ENCODE data around the gene DCUN1D3. TPM values are rescaled to one million over a fixed set of nuclear protein-coding genes. Genes with fewer than 3 reads are reported as not detected.

Gene DCUN1D3
- total RNA-seq (2022; extraction: Qiagen RNA extraction; ENCODE audit: low read depth) = 7.0 to 8.1 TPM (median 7.6 TPM) in 5 replicates

GRCh38 chr16:20900299-20901067 is at the start of gene DCUN1D3, which contains the start of gene LYRM1:
DCUN1D3 (minus strand) TSS chr16:20900358; CDS start chr16:20862538, 37,820 bp downstream.
LYRM1 (plus strand) TSS chr16:20900771; CDS start chr16:20915556, 14,785 bp downstream.

GRCh38 chr16:20806168-20807050 is 93.7 kb downstream of the DCUN1D3 start, which contains the start of the genes ERI2 and REXO5:
ERI2 (minus strand) TSS chr16:20806472; CDS start chr16:20806430, 42 bp downstream.
REXO5 (plus strand) TSS chr16:20806527; CDS start chr16:20806954, 427 bp downstream.

Other genes starting within 250 kb of the DCUN1D3 start
- not detected in 5 replicates for gene ACSM1, start 202.7 kb downstream of the DCUN1D3 start, total RNA-seq (2022; extraction: Qiagen RNA extraction; ENCODE audit: low read depth)
- 20.3 to 28.0 TPM (median 23.2 TPM) in 5 replicates for gene THUMPD1, start 158.5 kb downstream of the DCUN1D3 start, total RNA-seq (2022; extraction: Qiagen RNA extraction; ENCODE audit: low read depth)
- gene ACSM3, start 136.3 kb downstream of the DCUN1D3 start, total RNA-seq (2022; extraction: Qiagen RNA extraction; ENCODE audit: low read depth) = 3.1 to 4.5 TPM (median 3.5 TPM) in 5 replicates
- 7.3 to 15.4 TPM (median 14.4 TPM) in 5 replicates for gene ERI2, start 93.9 kb downstream of the DCUN1D3 start, total RNA-seq (2022; extraction: Qiagen RNA extraction; ENCODE audit: low read depth)
- 3.8 to 5.4 TPM (median 4.5 TPM) in 5 replicates for gene REXO5, start 93.8 kb downstream of the DCUN1D3 start, total RNA-seq (2022; extraction: Qiagen RNA extraction; ENCODE audit: low read depth)
- 31.8 to 39.5 TPM (median 34.9 TPM) in 5 replicates for gene LYRM1, start 413 bp upstream of the DCUN1D3 start, total RNA-seq (2022; extraction: Qiagen RNA extraction; ENCODE audit: low read depth)

Data from A549 treated with GW870086 at 1 μM for 4 hours (cell line).